NCI-H748 (cell line): ENCODE results near the gene ADGRG1.

Experiments
- DNase-seq: peaks from one replicate; lab custom pipeline; 2025; ENCODE audit not compliant: unreplicated experiment; lab: John Stamatoyannopoulos, UW

Gene ADGRG1

GRCh38 chr16:57620335-57621231 is 7.8 kb upstream of the ADGRG1 start:
- DNase-seq, result no peak

GRCh38 chr16:57621521-57622271 is 6.7 kb upstream of the ADGRG1 start:
- DNase-seq, result no peak

GRCh38 chr16:57622361-57623250 is 5.8 kb upstream of the ADGRG1 start:
- no peak for DNase-seq

- no peak for DNase-seq
Measured at GRCh38 chr16:57623251-57624043, 5.0 kb upstream of the ADGRG1 start.

GRCh38 chr16:57624044-57624688 is 4.3 kb upstream of the ADGRG1 start:
- DNase-seq, result no peak

- DNase-seq, result no peak
Measured at GRCh38 chr16:57624806-57625500, 3.5 kb upstream of the ADGRG1 start.

GRCh38 chr16:57626420-57627170 is 1.8 kb upstream of the ADGRG1 start:
- no peak for DNase-seq

- peak; percentile 5 for DNase-seq
Measured at GRCh38 chr16:57627184-57627871, 1.1 kb upstream of the ADGRG1 start.

GRCh38 chr16:57628783-57629293 is 408 bp downstream of the ADGRG1 start:
- no peak for DNase-seq

GRCh38 chr16:57629516-57630406 is 1.3 kb downstream of the ADGRG1 start:
- DNase-seq, result no peak

- DNase-seq, result no peak
Measured at GRCh38 chr16:57630407-57630797, 2.0 kb downstream of the ADGRG1 start.

GRCh38 chr16:57630931-57631845 is 2.8 kb downstream of the ADGRG1 start:
- DNase-seq, result no peak

GRCh38 chr16:57632568-57632967 is 4.1 kb downstream of the ADGRG1 start:
- no peak for DNase-seq

GRCh38 chr16:57633383-57634064 is 5.1 kb downstream of the ADGRG1 start:
- no peak for DNase-seq

- no peak for DNase-seq
Measured at GRCh38 chr16:57634171-57634570, 5.7 kb downstream of the ADGRG1 start.
